Activated CD4-positive, alpha-beta T cell treated with anti-CD3 and anti-CD28 coated beads for 1 hour (primary cell): Measurements from ENCODE around the gene TTK.
"Not testable (repeated sequence)": the region's sequence is repeated elsewhere in the genome, so short reads cannot be mapped to it uniquely, and the experiment has no call there.

ENCODE experiments used
- DNase-seq: peaks from one replicate; pipeline ENCODE4 v3.0.0-alpha.2; 2020

The TTK gene

DNA sequence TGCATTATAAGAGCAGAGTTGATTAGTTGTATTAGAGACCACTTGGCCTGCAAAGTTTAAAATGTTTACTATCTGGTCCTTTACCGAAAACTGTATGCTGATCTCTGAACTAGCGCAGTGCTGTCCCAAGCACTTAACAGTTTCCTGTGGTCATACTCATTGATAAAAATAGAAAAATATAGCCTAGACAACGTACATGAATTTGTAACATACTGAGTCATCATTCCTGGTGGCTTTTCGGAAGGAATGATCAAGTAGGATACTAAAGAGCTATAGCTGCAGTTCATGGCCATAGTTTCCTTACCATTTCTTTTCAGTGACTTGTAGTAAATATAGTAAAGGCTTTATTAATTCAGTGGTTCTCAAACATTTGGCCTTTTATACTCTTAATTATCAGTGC, 18.4 kb downstream of the TTK start:
- no peak for DNase-seq

- no peak for DNase-seq
These were observed 24.1 kb downstream of the TTK start for GRCh38 chr6:80028589-80028988.

DNA sequence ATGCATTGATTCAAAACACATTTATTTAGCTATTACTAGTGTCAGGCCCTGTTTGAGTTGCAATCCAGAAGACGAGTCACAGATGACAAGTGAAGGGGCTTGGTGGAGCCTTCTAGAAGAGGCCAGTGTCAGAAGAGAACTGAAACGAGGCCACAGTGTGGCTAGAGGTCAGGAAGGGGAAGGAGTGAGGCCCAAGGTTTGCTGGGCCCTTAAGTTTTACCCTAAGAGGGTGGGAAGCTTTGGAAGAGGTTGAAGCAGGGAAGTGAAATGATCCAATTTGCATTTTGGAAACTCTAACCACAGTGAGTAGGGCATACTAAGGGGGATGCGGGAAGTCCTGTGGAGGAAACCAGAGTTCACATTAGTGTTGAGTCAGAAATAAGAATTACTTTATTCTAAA, 25.0 kb downstream of the TTK start:
- no peak for DNase-seq

- not testable (repeated sequence) for DNase-seq
These were observed 43.8 kb downstream of the TTK start for GRCh38 chr6:80048220-80048619.

DNA sequence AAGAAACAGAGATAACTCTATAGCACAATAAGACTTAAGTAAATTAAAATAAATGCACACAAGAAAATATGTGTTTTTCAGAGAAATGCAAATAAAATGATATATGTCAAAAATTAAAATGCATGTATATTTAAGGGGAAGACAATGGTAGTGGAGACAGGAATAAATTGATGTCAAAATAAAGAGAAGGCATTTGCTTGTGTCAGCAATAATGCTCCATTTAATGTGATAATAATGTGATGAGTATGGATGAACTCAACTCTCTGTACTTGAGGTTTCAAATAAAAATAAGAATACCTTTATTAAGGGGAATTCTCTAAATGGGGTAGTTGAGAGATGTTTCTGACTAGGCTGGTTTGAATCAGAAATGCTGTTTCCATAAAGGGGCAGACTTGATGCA, 56.3 kb downstream of the TTK start:
- no peak for DNase-seq

GRCh38 chr6:80068146-80068545, 63.7 kb downstream of the TTK start:
- not testable (repeated sequence) for DNase-seq

GRCh38 chr6:80070431-80070830, 66.0 kb downstream of the TTK start:
- DNase-seq: not testable (repeated sequence)

DNA sequence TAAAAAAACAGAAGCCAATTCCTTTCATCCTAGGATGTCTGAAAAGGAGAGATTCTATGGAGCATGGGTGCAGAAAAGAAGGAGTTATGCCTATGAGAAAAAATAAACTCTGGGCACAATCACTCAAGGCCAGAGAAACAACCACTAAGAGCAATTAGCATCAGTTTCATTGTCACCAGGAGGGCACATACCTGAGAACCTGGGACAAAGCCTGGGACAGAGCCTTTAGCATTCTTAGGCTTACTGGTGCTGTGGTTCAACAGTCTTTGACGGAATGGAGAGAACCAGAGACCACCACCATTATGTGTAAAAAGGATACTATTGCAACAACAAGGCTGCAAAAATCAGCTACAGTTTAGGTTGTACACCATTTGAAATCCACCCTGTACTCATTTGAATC, 72.6 kb downstream of the TTK start:
- DNase-seq: no peak

DNA sequence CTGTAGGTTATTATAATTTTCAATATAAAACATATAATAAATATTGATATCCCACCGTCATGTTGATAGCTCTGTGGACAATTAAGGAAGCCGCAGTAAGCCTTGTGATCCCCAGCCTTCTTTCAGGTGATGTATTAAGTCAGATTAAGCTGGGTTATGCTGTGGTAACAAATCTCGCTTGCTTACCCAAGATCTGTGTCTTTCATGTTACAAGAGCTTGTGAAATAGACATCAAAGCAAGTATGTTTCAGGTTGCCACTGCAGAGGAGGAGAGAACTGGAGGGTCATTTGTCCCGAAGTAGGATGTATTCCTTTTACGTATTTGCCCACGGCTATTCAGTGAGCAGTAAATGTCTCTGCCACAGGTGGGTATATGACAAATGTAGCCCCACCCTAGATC, 84.2 kb downstream of the TTK start:
- DNase-seq: no peak

DNA sequence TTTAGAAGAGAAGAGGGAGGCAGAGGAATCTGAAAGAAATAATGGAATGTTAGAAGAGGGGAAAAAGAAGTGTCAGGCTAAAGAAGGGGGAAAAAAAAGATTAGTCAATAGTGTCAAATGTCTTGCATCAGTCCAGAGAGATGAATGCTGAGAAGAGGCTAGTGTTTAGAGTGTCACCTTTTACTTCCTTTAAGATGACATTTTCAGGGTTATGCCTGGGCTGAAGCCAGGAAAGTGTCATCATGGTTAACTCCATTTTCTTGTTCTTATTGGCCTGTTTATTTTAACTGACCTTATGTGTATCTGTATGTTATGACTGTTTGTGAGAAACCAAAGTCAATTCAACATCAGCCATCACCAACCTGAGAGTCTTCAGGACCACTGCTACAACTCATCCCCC, 87.1 kb downstream of the TTK start:
- DNase-seq: no peak
